Measurements from ENCODE around the gene HACD4. TPM values are rescaled to one million over a fixed set of nuclear protein-coding genes. Genes with fewer than 3 reads are reported as not detected.

HACD4 gene
- total RNA-seq, 1 experiment from 2014 or later, result 0.63 TPM

GRCh38 chr9:21047281-21047691 is 15.8 kb upstream of the HACD4 start:
- no peak overlapping the region for H3K9ac ChIP-seq (ENCODE audit: extremely low read depth, insufficient read length, low read length)
- no peak for TF ChIP-seq CTCF (conservative IDR thresholded peaks at IDR 0.05)

More at GRCh38 chr9:21047281-21047691, 15.8 kb upstream of the HACD4 start:
- Histone ChIP-seq H2AFZ (ENCODE audit: low read length) (no peak overlapping the region), H3K23me2 (ENCODE audit: insufficient read length, low read depth, low read length, poor library complexity, severe bottlenecking) (no peaks in the 10 kb centered on the region), H3K27ac (ENCODE audit: insufficient read length, low read depth, low read length) (no peak overlapping the region), H2BK20ac (ENCODE audit: low read depth, low read length, poor library complexity, severe bottlenecking) (no peak overlapping the region), H4K91ac (ENCODE audit: insufficient read length, low read depth, low read length) (no peak overlapping the region), H3K23ac (ENCODE audit: insufficient read length, low read depth, low read length) (no peak overlapping the region), H4K20me1 (ENCODE audit: control insufficient read depth, insufficient read depth, insufficient read length) (no peaks in the 10 kb centered on the region), H2BK12ac (ENCODE audit: insufficient read length, low read depth, low read length) (no peak overlapping the region), H3K4me1 (ENCODE audit: insufficient read depth, low read length) (no peaks in the 10 kb centered on the region), H2AK5ac (ENCODE audit: insufficient read length, low read length) (no peak overlapping the region), H3K56ac (ENCODE audit: insufficient read length, low read depth, low read length) (no peak overlapping the region), H3K4me2 (ENCODE audit: insufficient read depth, insufficient read length, low read length) (no peak overlapping the region), H3K9me3 (ENCODE audit: control insufficient read depth, low read depth, low read length) (no peaks in the 10 kb centered on the region), H3K14ac (ENCODE audit: insufficient read depth, low read length) (no peak overlapping the region), H3T11ph (ENCODE audit: low read length) (no peak overlapping the region), H3K79me2 (ENCODE audit: insufficient read depth, low read length) (no peaks in the 10 kb centered on the region), H3K4ac (ENCODE audit: low read depth, low read length) (no peak overlapping the region), H3K27me3 (ENCODE audit: insufficient read depth, low read length) (no peaks in the 10 kb centered on the region), H3K79me1 (ENCODE audit: insufficient read depth, low read depth, low read length, poor library complexity, severe bottlenecking) (no peaks in the 10 kb centered on the region), H4K8ac (replicated peaks; ENCODE audit: insufficient read length, low read depth, low read length) (no peak overlapping the region), H2BK5ac (ENCODE audit: insufficient read length, low read length) (no peak overlapping the region), H3K18ac (ENCODE audit: insufficient read length, low read depth, low read length) (no peak overlapping the region), H4K5ac (ENCODE audit: insufficient read length, low read depth, low read length) (no peak overlapping the region), H2BK120ac (ENCODE audit: low read depth, low read length, poor library complexity, severe bottlenecking) (no peak overlapping the region), H2BK15ac (ENCODE audit: low read depth, low read length) (no peak overlapping the region)
- no peak overlapping the region for H3K27ac Mint-ChIP-seq
- no peak overlapping the region for H3K4me3 Mint-ChIP-seq
- H3K9me3 Mint-ChIP-seq, result no peaks in the 10 kb centered on the region
- H3K36me3 Mint-ChIP-seq (ENCODE audit: insufficient read depth in 1 of 3, low read depth in 3 of 3), result no peaks in the 10 kb centered on the region
- H3K27me3 Mint-ChIP-seq (ENCODE audit: low read depth), result no peaks in the 10 kb centered on the region
- H3K4me1 Mint-ChIP-seq, result no peaks in the 10 kb centered on the region
- DNase-seq, result no peak
- no CpG with 5 or more reads among the region's 2 CpGs for WGBS (ENCODE audit: extremely low coverage, insufficient read length, low lambda C conversion rate)

Measured in H9 (cell line).